ENCODE results near the gene PRSS38.

Gene PRSS38

GRCh38 chr1:227779685-227780084 is 35.8 kb upstream of the PRSS38 start:
- DNase-seq, result no peak

DNA sequence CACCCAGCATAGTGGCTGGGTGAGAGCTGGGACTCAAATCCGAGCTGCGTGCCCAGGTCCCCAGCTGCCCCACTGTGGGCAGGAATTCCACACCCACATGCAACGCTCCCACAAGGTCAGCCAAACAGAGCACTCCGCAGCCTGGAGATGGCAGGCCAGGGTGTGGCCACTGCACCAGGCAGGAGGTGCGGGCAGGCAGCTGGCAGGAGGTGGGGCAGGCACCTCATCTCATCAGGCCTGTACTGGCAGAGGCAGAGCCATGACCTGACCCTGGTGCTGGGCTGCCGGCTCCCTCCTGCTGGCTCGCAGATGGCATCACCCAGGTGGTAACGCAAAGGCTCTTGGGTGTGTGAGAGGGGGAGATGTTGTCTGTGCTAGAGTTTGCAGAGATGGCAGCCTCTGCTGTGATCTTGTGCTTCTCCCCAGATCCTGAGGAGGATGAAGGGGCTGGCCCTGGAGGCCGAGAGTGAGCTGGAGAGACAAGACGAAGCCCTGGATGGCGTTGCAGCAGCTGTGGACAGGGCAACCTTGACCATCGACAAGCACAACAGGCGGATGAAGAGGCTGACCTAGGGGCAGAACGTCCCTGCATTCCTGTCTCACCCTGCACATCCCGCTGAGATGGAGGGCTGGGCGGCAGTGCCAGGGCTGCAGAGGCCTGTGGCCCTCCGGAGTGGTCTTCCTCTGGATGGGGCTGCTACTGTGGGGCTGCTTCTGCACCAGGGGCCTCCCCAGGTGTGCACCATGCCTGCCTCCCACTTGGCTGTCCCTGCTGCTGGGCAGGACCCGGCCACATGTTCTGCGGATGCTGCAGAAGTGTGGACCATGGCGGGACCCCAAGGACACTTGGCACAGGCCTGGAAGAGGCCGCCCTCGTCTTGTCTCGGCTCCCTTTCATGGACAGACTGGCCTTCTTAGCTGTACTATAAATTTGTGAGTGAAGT is 35.1 kb upstream of the PRSS38 start:
- DNase-seq, result no peak

- no peak for DNase-seq
Observed at GRCh38 chr1:227781314-227781930, 34.1 kb upstream of the PRSS38 start.

GRCh38 chr1:227782226-227782625 is 33.2 kb upstream of the PRSS38 start:
- DNase-seq, result no peak

DNA sequence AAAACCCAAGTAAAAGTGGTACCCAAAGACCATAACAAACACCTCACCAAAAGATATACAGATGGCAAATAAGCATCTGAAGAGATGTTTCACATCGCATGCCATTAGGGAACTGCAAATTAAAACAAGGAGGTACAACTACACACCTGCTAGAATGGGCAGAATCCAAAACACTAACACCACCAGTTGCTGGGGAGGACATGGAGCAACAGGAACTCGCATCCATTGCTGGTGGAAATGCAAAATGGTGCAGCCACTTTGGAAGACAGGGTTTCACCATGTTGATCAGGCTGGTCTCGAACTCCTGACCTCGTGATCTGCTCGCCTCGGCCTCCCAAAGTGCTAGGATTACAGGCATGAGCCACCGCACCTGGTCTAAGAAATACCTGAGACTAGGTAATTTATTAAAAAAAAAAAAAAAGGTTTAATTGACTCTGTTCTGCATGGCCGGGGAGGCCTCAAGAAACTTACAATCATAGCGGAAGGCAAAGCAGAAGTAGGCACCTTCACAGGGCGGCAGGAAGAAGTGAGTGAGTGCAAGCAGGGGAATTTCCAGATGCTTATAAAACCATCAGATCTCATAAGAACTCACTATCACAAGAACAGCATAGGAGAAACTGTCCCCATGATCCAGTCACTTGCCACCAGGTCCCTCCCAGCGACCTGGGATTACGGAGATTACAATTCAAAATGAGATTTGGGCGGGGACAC is 30.2 kb upstream of the PRSS38 start:
- DNase-seq, result no peak

- no peak for DNase-seq
Observed at GRCh38 chr1:227785805-227786671, 29.4 kb upstream of the PRSS38 start.

DNA sequence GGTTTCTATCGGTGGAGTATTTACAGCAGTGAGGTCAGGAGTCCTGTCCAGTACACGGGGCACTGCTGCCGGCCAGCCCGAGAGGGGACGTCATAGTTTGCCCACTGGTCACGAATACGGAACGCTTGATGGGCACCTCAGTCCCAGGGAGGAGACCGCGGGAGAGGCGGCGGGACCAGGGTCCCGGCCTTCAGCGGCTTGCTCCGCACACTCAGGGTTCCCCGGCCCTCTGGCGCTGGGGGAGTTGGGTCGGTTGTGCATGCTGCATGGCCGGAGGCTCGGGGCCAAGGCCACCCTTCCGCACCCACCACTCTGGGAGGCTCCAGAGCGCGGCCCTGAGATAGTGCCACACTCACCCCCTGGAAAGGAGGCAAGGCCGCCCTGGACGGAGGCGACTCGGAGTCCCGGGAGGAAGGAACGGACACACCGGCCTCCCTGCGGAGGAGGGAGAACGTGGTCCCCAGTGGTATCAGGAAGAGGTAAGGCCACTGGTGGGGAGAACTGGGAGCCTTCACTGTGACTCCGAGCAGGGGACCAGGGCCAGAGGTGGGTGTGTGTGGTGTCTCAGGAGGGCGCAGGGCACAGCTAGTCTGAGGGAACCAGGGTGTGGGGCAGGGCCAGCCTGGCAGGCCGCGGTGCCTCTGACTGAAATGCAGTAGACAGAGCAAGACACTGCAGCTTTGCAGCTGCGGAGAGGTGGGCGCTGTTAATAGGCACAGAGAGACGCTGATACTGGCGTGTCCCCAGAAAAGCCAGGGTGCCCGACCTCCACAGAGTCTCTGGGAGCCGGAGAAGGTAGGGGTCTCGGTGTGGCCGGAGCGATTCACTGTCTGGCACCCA is 28.6 kb upstream of the PRSS38 start:
- no peak for DNase-seq

DNA sequence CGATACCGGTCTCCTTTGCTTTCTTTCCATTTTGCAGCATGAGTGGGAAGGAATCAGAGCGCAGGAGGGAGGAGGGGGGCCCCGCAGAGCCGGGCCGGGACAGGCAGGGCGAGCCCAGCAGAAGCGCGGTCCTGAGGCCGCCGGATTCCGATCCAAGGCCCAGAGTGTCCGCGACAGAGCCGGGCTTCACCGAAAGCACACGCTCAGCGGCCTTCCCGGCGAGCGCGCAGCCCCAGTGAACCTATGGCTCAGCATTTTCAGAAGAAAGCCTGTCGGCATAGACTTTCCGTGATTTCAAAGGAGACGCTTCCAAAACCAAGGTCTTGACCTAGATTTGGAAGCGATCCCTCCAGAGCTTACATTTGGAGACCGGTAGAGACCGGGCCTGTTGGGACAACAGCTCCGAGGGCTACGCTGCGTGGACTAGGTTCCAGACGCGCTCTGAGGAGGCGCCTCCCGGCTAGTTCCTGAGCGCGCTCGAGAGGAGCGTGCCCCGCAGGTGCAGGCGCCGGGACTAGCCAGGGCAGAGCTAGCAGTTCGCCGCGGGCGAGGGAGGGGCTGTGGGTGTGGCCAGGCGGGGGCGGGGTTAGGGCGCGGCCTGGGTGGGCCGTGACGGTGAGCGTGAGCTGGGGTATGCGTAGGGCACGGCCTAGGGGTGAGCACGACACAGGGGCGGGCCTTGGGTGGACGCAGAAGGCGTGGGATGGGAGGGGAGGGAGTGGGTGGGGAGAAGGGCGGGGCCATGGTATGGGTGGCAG is 27.8 kb upstream of the PRSS38 start:
- peak; percentile 80 for DNase-seq

DNA sequence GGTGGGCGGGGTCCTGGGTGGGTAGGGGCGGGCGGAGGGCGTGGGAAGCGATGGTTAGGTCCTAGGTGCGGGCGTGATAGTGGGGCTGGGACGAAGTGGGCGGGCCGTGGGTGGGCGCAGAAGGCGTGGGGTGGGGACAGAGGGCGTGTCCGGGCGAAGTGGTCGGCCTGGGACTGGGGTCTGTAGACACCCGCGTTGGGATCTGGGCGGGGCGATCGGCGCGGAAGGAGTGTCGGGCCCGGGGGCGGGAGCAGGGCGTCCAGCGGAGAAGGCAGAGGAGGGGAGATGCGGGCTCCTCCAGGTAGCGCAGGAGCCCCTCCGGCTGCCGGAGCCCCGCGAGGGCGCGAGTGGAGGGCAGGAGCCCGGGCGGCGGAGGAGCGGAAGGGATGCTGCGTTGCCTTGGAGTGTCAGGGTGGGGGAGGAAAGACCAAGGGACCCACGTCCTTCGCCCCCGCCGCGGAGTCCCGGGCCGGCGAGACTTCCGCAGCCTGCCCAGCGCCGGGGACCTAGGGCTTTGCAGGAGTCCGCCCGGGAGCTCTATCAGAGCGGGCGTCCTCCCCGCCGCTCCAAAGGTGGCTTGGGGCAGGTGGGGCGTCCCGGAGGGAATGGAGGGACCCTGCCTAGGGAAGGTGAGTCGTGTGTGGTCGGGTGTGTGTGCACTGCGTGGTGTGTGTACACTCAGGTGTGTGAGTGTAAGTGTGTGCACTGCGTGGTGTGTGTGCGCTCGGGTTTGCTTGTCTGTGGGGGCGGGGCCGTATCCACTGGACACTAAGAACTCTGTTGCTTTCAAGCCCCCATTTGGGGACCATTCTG is 27.0 kb upstream of the PRSS38 start:
- peak; percentile 35 for DNase-seq

GRCh38 chr1:227789084-227790033 is 26.1 kb upstream of the PRSS38 start:
- no peak for DNase-seq

DNA sequence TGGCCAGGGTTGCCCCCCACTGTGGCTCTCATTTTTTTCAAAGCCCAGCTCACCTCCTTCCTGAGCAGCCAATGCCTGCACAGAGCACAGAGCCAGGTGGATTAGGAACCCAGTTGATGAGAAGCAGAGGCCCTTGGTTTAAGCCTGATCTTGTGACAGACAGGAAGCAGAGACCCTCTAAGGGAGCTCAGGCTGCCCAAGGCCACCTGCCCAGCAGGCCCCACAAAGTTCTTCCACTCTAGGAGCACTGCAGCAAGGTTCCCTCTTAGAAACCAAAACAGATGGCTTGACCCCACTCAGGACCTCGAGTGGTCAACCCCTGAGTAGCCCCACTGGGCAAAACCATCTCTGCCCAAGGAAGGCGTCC is 25.5 kb upstream of the PRSS38 start:
- no peak for DNase-seq

DNA sequence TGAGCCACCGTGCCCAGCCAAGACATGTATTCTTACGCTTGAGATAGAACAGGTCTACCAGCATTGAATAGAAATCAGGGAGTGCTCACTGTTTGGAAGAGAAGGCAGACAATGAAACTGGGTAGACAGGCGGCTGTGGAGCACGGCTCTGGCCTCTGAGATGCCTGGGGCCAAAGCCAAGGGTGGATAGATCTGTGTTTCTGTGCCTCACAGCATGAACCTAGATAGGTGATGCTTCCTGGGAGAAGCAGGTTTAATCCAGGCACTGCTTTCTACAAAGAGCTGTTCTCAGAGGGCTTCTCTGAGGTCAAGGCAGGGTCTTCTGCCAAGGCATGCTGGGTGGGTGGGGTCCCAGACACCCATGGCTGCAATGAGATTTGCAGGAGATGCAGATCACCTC is 24.6 kb upstream of the PRSS38 start:
- no peak for DNase-seq

DNA sequence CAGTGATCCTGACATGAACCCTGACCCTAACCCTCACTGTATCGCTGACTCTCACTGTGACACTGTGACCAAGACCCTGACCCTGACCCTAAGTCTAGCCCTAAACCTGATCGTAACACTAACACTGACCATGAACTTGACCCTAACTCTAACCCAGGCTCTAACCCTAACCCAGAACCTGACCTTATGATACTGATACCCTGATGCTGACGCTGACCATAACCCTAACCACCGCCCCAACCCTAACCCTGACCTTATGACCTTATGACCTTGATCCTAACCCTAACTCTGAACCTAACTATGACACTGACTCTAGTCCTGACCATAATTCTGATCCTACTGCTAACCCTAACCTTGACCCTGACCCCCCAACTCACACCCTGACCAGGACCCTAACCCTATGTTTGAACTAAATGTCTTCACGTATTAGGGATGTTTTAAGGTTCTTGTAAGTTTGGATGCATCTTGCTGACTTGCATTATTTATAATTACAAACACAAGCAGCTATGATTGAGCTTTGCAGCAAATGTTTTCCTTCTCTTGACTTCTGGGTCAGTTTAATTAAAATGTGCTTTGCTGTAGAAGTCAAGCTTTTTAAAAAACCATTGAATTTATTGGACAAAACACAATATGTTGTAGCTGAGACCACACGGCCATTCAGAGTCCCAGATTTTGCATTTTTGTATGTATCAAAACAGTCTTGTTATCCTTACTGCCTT is 23.9 kb upstream of the PRSS38 start:
- no peak for DNase-seq

DNA sequence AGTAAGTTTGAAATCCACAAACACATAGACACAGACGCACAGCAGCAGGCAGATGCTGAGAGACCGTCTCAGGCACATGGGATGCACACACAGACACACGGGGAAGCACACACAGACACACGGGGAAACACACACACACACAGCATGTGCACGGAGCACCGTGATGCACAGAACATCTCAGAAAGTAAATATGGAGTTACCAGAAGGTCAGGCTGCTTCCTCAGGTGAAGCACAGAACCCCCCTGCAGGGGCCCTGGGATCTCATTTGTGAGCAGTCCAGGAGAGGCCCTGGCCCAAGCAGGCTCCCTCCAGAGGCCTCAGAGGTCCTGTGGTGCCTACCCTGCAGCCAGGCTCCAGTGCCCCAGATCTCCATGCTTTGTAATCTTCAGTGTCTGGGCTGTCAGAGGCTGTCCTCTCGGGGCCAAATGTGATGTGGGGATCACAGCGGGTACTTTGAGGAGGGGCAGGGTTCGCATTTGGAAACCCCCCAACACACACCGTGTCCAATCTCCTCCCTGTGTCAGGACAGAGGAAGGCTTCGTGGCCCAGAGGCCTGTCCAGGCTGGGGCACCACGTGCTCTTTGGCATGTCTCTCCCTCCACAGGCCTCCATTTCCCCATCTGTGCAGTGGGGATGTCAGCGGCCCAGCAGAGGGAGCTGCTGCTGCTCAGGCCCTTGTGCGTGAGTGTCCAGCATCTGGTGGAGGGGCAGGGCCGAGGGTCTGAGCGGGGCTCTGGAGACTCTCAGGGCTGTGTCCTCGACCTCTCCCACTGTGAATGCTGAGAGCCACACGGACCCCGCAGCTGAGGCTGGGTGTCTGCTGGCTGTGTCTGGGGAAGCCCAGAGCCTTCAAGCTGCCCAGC is 23.0 kb upstream of the PRSS38 start:
- DNase-seq, result no peak

DNA sequence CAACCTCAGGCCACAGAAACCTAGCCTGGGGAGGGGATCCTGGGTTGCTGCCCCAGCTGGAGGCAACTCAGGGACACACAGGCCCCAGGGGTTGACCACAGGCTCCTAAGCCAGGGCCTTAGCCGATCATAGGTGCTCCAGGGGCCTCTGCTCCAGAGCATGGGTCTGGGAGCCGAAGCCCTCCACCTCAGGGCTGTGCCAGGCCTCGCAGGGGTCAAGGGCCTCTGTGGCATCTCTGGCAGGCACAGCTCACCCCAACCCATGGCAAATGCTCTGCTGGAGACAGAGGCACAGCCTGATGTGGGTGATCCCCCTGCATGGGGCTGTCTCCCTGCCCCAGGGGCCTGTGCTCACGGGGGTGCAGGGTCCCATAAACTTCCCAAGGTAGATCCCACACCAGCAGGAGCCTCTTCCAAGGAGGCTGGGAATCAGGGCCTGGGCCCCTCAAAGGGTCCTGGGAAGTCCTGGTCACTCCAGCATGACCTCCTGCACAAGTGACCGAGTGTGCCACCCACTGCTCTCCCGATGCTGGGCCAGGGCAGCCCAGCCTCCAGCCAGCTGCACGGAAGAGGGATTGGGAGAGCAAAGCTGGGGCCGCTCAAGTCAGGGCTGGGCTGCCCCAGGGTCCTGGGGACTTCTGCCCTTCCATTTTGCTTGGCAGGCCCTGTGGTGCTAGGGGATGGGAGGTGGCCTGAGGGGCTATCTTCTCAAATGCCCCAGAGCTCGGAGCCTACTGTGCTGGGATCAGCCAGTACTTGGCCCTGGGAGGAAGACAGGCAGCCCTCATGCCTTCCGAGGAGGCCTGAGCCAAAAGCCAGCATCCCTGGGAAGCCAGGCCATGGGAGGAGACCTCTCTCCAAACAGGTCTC is 22.2 kb upstream of the PRSS38 start:
- no peak for DNase-seq
